Stomach smooth muscle (tissue), 2 donors: ENCODE measurements around the gene LRRC45.

Experiments used
- H3K27ac ChIP-seq: one replicate; pipeline ENCODE4 v1.7.0; 2013; ENCODE audit warnings: mild to moderate bottlenecking, low read length, inconsistent platforms
- H3K27me3 ChIP-seq, 2 donors: one replicate each; pipeline ENCODE4 v1.7.0; 2013; ENCODE audit warnings: low read length in 2 of 2; ENCODE audit not compliant: insufficient read depth in 2 of 2, control insufficient read depth in 1 of 2
- H3K36me3 ChIP-seq, 2 donors: one replicate each; pipeline ENCODE4 v1.7.0; 2013; ENCODE audit warnings: low read length in 2 of 2; ENCODE audit not compliant: control insufficient read depth in 2 of 2, insufficient read depth in 2 of 2
- H3K4me1 ChIP-seq: one replicate; pipeline ENCODE4 v1.7.0; 2013; ENCODE audit warnings: low read length; ENCODE audit not compliant: control insufficient read depth, insufficient read depth
- H3K4me3 ChIP-seq, 2 donors: one replicate each; pipeline ENCODE4 v1.7.0; 2013; ENCODE audit warnings: low read length in 2 of 2
- H3K9ac ChIP-seq, 2 donors: one replicate each; pipeline ENCODE4 v1.7.0; 2013; ENCODE audit warnings: low read length in 2 of 2, mild to moderate bottlenecking in 1 of 2
- H3K9me3 ChIP-seq, 2 donors: one replicate each; pipeline ENCODE4 v1.7.0; 2013; ENCODE audit warnings: low read length in 2 of 2; ENCODE audit not compliant: control insufficient read depth in 2 of 2
- donor health status: healthy.
- donor health status: Pancreatic carcinoma.

The LRRC45 gene

DNA sequence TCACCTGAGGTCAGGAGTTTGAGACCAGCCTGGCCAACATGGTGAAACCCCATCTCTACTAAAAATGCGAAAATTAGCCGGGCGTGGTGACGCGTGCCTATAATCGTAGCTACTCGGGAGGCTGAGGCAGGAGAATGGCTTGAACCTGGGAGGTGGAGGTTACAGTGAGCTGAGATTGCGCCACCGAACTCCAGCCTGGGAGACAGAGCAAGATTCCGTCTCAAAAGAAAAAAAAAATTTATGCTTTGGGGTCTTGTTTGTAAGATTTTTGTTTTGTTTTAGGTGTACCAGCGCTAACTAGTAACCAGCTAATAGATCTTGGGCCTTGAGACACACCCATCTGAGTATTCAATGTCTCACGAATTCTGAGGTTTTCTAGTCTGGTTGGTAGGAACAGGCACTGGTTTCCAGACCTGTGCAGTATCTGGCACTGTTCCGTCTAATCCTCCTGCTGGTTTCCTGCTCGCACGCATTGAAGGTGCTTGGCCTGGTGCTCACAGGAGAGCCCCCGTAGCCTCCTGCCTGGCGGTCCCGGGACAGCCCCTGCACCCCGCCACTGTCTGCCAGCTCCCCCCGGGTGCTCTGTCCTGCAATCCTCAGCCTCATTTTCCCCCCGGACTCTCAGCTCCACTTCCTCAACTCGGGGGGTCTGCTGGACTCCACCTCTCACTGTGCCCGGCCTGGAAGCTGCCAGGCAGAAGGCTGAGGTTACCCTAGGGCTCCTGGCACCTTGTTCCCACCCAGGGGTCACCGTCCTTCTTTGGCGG is 53.1 kb downstream of the LRRC45 start:
- H3K9ac ChIP-seq: no peak overlapping the region
- H3K27me3 ChIP-seq: no peaks in the 10 kb centered on the region
- H3K27ac ChIP-seq: no peak overlapping the region
- no peaks in the 10 kb centered on the region for H3K9me3 ChIP-seq
- H3K4me3 ChIP-seq: no peak overlapping the region
- peaks cover 1 to 8% of the 10 kb centered on the region in 2 donors for H3K36me3 ChIP-seq
- H3K4me1 ChIP-seq: no peaks in the 10 kb centered on the region

DNA sequence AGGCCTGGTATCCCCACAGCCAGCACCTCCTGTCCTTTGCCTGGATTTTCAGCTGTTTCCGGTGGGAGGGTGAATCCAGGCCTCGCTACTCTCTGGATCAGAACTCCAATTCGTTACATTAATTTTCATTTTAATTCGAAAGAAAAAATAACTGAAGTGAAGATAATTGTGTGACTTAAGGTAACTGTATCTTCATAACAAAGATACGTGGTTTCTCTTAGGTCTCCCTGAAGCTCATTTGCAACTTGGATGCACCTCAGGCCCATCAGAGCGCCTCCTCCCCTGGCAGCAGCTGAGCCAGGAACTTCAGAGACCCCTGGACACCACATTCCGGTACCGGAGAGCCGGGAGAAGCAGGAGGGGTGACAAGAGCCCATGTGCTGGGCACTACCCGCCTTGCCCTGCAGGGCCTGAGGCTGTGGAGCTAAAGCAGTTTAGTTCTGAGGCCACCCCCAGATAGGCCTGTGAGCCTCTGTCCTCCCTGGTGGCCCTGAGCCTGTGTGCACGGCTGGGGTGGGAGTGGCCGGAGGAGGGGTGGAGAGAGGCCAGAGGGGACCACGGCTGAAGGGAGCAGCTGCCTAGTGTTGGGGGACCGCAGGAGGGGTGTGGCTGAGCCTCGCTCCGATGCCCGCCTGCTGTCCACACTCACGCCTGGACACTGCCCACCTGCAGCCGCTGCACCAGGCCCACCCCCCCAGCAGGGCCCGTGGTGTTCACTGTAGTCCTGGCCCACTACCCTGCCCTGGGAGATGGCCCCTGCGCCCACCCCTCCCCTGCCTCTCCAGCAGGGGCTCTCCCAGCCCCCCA is 53.9 kb downstream of the LRRC45 start:
- H3K9me3 ChIP-seq: no peaks in the 10 kb centered on the region
- H3K4me3 ChIP-seq: no peak overlapping the region
- H3K9ac ChIP-seq: no peak overlapping the region
- peaks cover 5 to 13% of the 10 kb centered on the region in 2 donors for H3K36me3 ChIP-seq
- H3K4me1 ChIP-seq: no peaks in the 10 kb centered on the region
- H3K27me3 ChIP-seq: no peaks in the 10 kb centered on the region
- H3K27ac ChIP-seq: no peak overlapping the region

GRCh38 chr17:82077617-82078358 is 54.7 kb downstream of the LRRC45 start:
- H3K36me3 ChIP-seq: peaks cover 5 to 16% of the 10 kb centered on the region in 2 donors
- no peaks in the 10 kb centered on the region for H3K27me3 ChIP-seq

GRCh38 chr17:82078433-82078832 is 55.3 kb downstream of the LRRC45 start:
- H3K36me3 ChIP-seq: peaks cover 5 to 21% of the 10 kb centered on the region in 2 donors
- H3K27me3 ChIP-seq: no peaks in the 10 kb centered on the region
- H3K9ac ChIP-seq: no peak overlapping the region
- H3K9me3 ChIP-seq: no peaks in the 10 kb centered on the region
- H3K27ac ChIP-seq: no peak overlapping the region
- H3K4me3 ChIP-seq: no peak overlapping the region
- no peaks in the 10 kb centered on the region for H3K4me1 ChIP-seq

More at GRCh38 chr17:82077617-82078358, 54.7 kb downstream of the LRRC45 start:
- no peak overlapping the region for H3K4me3 ChIP-seq
- H3K4me1 ChIP-seq: no peaks in the 10 kb centered on the region
- H3K9ac ChIP-seq: no peak overlapping the region
- no peaks in the 10 kb centered on the region for H3K9me3 ChIP-seq
- H3K27ac ChIP-seq: no peak overlapping the region

GRCh38 chr17:82079001-82079677 is 56.0 kb downstream of the LRRC45 start:
- Histone ChIP-seq H3K4me3 (no peak overlapping the region), H3K36me3 (peaks cover 5 to 25% of the 10 kb centered on the region in 2 donors), H3K4me1 (no peaks in the 10 kb centered on the region)

DNA sequence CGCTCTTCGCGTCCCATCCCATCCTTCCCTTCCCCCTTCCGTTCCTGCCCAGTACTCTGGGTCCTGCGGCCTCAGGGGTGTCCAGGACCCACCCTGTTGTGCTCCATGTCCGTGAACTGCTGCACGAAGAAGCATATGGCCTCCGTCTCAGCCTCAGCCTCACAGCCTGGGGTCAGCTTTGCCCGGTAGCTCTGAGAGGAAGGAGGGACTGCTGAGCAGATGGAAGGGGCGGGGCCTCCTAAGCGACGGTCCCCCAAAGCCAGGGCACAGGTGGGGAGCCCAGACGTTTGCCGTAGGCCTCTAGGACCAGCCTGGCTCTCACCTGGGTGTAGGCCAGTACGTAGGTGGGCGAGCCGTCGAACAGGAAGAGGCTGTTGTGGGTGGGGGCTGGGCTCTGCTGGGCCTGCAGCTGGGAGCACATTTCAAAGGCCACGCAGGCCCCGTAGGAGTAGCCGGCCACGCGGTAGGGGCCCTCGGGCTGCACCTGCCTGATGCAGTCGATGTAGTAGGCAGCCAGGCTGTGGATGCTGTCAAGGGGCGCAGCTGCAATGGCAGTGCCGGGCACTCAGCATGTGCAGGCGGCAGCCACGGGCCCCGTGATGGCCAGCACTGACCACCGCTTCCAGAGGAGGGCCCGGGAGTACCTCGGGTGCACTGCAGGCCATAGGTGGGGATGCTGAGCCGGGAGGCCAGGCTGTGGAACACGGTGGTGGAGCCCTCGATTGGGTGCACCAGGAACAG is 57.1 kb downstream of the LRRC45 start:
- H3K9me3 ChIP-seq: no peaks in the 10 kb centered on the region
- H3K27me3 ChIP-seq: no peaks in the 10 kb centered on the region
- H3K27ac ChIP-seq: no peak overlapping the region
- no peaks in the 10 kb centered on the region for H3K4me1 ChIP-seq
- peaks cover 5 to 29% of the 10 kb centered on the region in 2 donors for H3K36me3 ChIP-seq
- no peak overlapping the region for H3K9ac ChIP-seq
- H3K4me3 ChIP-seq: no peak overlapping the region

More at GRCh38 chr17:82079001-82079677, 56.0 kb downstream of the LRRC45 start:
- Histone ChIP-seq H3K9me3 (no peaks in the 10 kb centered on the region), H3K27me3 (no peaks in the 10 kb centered on the region), H3K27ac (no peak overlapping the region), H3K9ac (no peak overlapping the region)
